ENCODE data around the gene RHOBTB3. TPM values are rescaled to one million over a fixed set of nuclear protein-coding genes. Genes with fewer than 3 reads are reported as not detected.

The RHOBTB3 gene
- total and polyA plus RNA-seq, 4 donors = 12.9 to 150 (median 30.6) TPM

DNA sequence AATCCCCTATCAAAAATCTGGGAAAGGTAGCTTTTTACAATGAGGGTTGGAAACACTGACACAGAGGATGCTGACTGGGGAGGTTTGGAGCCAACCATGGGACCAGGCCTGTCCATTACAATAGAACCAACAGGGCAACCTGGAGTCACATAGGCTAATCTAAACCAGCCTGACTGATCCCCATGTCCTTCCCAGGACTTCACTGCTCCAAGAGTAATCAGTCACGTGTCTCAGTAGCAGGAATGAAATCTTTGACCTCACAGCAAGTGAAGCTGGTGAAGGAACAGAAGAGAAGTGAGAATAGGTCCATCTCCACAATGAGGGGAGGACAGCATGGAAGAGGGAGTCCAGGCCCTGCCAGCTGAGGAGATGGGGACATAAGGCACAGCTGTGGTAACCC is 107.4 kb downstream of the RHOBTB3 start:
- peaks cover 0 to 8% (median 0%) of the 10 kb centered on the region in 5 donors for H3K4me1 ChIP-seq (ENCODE audit: control insufficient read depth in 5 of 5, insufficient read depth in 5 of 5, low read length in 5 of 5)
- no peak overlapping the region for H3K4me3 ChIP-seq
- H3K27ac ChIP-seq (ENCODE audit: low read depth in 1 of 2, low read length in 1 of 2) = no peak overlapping the region
- TF ChIP-seq, protein P1, sequence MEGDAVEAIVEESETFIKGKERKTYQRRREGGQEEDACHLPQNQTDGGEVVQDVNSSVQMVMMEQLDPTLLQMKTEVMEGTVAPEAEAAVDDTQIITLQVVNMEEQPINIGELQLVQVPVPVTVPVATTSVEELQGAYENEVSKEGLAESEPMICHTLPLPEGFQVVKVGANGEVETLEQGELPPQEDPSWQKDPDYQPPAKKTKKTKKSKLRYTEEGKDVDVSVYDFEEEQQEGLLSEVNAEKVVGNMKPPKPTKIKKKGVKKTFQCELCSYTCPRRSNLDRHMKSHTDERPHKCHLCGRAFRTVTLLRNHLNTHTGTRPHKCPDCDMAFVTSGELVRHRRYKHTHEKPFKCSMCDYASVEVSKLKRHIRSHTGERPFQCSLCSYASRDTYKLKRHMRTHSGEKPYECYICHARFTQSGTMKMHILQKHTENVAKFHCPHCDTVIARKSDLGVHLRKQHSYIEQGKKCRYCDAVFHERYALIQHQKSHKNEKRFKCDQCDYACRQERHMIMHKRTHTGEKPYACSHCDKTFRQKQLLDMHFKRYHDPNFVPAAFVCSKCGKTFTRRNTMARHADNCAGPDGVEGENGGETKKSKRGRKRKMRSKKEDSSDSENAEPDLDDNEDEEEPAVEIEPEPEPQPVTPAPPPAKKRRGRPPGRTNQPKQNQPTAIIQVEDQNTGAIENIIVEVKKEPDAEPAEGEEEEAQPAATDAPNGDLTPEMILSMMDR (IDR thresholded peaks at IDR 0.05; ENCODE audit: control extremely low read depth, extremely low read depth) = no peak
- H3K36me3 ChIP-seq (ENCODE audit: control insufficient read depth in 4 of 4, insufficient read depth in 4 of 4, low read length in 4 of 4) = no peaks in the 10 kb centered on the region
- H3K27me3 ChIP-seq (ENCODE audit: control insufficient read depth in 3 of 3, insufficient read depth in 3 of 3, low read length in 2 of 3) = no peaks in the 10 kb centered on the region
- no peak overlapping the region for H3K9ac ChIP-seq (ENCODE audit: insufficient read depth in 1 of 2, low read length in 2 of 2)
- ATAC-seq (ENCODE audit: insufficient read depth, low FRiP score) = no peak
- 92 to 93% methylated on average over 1 of the region's 1 CpG for WGBS, 2 donors
- no peaks in the 10 kb centered on the region for H3K9me3 ChIP-seq (ENCODE audit: control insufficient read depth in 4 of 4, insufficient read depth in 3 of 4, low read length in 3 of 4)
- DNase-seq = no peak

- ATAC-seq (ENCODE audit: insufficient read depth, low FRiP score) = no peak
- H3K27me3 ChIP-seq (ENCODE audit: control insufficient read depth in 3 of 3, insufficient read depth in 3 of 3, low read length in 2 of 3) = no peaks in the 10 kb centered on the region
- DNase-seq = no peak
- TF ChIP-seq, protein P1 (IDR thresholded peaks at IDR 0.05; ENCODE audit: control extremely low read depth, extremely low read depth) = no peak
- no peak overlapping the region for H3K27ac ChIP-seq (ENCODE audit: low read depth in 1 of 2, low read length in 1 of 2)
- 74% methylated on average over 2 of the region's 2 CpGs for WGBS, 2 donors
- no peaks in the 10 kb centered on the region for H3K9me3 ChIP-seq (ENCODE audit: control insufficient read depth in 4 of 4, insufficient read depth in 3 of 4, low read length in 3 of 4)
- H3K4me3 ChIP-seq = no peak overlapping the region
- H3K36me3 ChIP-seq (ENCODE audit: control insufficient read depth in 4 of 4, insufficient read depth in 4 of 4, low read length in 4 of 4) = no peaks in the 10 kb centered on the region
- peaks cover 0 to 8% (median 0%) of the 10 kb centered on the region in 5 donors for H3K4me1 ChIP-seq (ENCODE audit: control insufficient read depth in 5 of 5, insufficient read depth in 5 of 5, low read length in 5 of 5)
- H3K9ac ChIP-seq (ENCODE audit: insufficient read depth in 1 of 2, low read length in 2 of 2) = no peak overlapping the region
These were observed 108.5 kb downstream of the RHOBTB3 start for GRCh38 chr5:95839658-95840057.

- no peaks in the 10 kb centered on the region for H3K36me3 ChIP-seq (ENCODE audit: control insufficient read depth in 4 of 4, insufficient read depth in 4 of 4, low read length in 4 of 4)
- TF ChIP-seq, protein P1 (IDR thresholded peaks at IDR 0.05; ENCODE audit: control extremely low read depth, extremely low read depth) = no peak
- peaks cover 0 to 5% (median 0%) of the 10 kb centered on the region in 5 donors for H3K4me1 ChIP-seq (ENCODE audit: control insufficient read depth in 5 of 5, insufficient read depth in 5 of 5, low read length in 5 of 5)
- H3K9me3 ChIP-seq (ENCODE audit: control insufficient read depth in 4 of 4, insufficient read depth in 3 of 4, low read length in 3 of 4) = no peaks in the 10 kb centered on the region
- no peak overlapping the region for H3K27ac ChIP-seq (ENCODE audit: low read depth in 1 of 2, low read length in 1 of 2)
- WGBS, 2 donors = 28 to 69% methylated on average over 1 of the region's 1 CpG
- DNase-seq (no peak), ATAC-seq (ENCODE audit: insufficient read depth, low FRiP score) (no peak)
- no peaks in the 10 kb centered on the region for H3K27me3 ChIP-seq (ENCODE audit: control insufficient read depth in 3 of 3, insufficient read depth in 3 of 3, low read length in 2 of 3)
- H3K9ac ChIP-seq (ENCODE audit: insufficient read depth in 1 of 2, low read length in 2 of 2) = no peak overlapping the region
- H3K4me3 ChIP-seq = no peak overlapping the region
These were observed 110.0 kb downstream of the RHOBTB3 start for GRCh38 chr5:95840956-95841705.
